ENCODE data around the gene CAPG.

Gene CAPG

GRCh38 chr2:85438201-85439024 is 28.2 kb upstream of the CAPG start:
- DNase-seq = no peak

- DNase-seq = peak; percentile 72 to 75
Observed at GRCh38 chr2:85437488-85438200, 27.5 kb upstream of the CAPG start.

- DNase-seq = no peak
Observed at GRCh38 chr2:85436836-85437487, 26.8 kb upstream of the CAPG start.

GRCh38 chr2:85435981-85436835 is 26.0 kb upstream of the CAPG start:
- DNase-seq = no peak

GRCh38 chr2:85435220-85435958 is 25.2 kb upstream of the CAPG start:
- no peak for DNase-seq

GRCh38 chr2:85434696-85435095 is 24.5 kb upstream of the CAPG start:
- DNase-seq = no peak

- DNase-seq = no peak
Observed at GRCh38 chr2:85433511-85434089, 23.4 kb upstream of the CAPG start.

GRCh38 chr2:85431570-85432205 is 21.5 kb upstream of the CAPG start:
- DNase-seq = no peak

GRCh38 chr2:85430752-85431569 is 20.8 kb upstream of the CAPG start:
- no peak for DNase-seq

- DNase-seq = no peak
Observed at GRCh38 chr2:85429924-85430289, 19.7 kb upstream of the CAPG start.

- no peak for DNase-seq
Observed at GRCh38 chr2:85429213-85429923, 19.2 kb upstream of the CAPG start.

- DNase-seq = peak; percentile 53 to 57
Observed at GRCh38 chr2:85428343-85428881, 18.2 kb upstream of the CAPG start.

- no peak for DNase-seq
Observed at GRCh38 chr2:85427300-85427835, 17.2 kb upstream of the CAPG start.

- no peak for DNase-seq
Observed at GRCh38 chr2:85425588-85425987, 15.4 kb upstream of the CAPG start.

GRCh38 chr2:85423525-85423924 is 13.4 kb upstream of the CAPG start:
- no peak for DNase-seq

- no peak for DNase-seq
Observed at GRCh38 chr2:85422072-85422457, 11.9 kb upstream of the CAPG start.

GRCh38 chr2:85421260-85422071 is 11.3 kb upstream of the CAPG start:
- DNase-seq = peak; percentile 30 to 60

Data from AML-193 (cell line).